Measurements from ENCODE around the gene SLC12A8. TPM values are rescaled to one million over a fixed set of nuclear protein-coding genes. Genes with fewer than 3 reads are reported as not detected.
A peak's percentile ranks its signal among the peaks of the same experiment; 100 is the strongest.

SLC12A8 gene
- total and polyA plus RNA-seq, 10 of the 15 experiments (the other 5 are each of a cell fraction or from before 2014, with no cell fraction given), result 2.5 to 71.6 (median 50.1) TPM

DNA sequence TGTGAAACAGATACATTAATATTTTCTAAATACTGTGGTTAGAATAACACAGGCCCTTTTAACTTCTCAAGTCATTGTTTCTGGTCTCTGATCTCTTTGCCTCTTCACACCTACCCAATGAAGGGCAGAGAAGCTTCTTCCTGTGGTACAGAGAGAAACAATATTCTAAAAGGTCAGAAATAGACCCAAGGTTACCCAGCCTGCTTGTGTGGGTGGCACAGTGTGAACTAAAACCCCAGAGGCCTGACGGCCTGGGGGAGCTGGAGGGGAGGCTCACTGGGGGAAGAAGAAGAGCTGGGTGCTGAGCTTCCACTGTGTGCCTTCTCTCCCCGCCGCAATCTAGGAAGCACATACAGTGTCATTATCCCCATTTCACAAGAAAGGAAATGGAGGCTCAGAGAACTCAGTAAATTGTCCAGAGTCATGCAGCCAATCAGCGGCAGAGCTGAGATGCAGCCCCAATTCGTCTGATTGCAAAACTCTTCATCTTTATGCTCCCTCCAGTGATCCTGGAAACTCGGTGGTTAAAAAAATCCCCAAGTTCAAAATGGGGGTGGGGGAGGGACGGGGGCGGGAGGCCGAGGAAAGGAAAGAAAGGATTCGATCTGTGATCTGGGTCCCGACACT is 92.7 kb downstream of the SLC12A8 start (continued):
- no peak for TF ChIP-seq PRDM15 (CRISPR knock-in tag; IDR thresholded peaks at IDR 0.05)
- TF ChIP-seq ASH2L (IDR thresholded peaks at IDR 0.05; ENCODE audit: borderline replicate concordance, low read depth), result no peak
- TF ChIP-seq NR2C2 (IDR thresholded peaks at IDR 0.05; ENCODE audit: borderline replicate concordance, control insufficient read depth, insufficient read length, low read depth), result no peak
- no peak for TF ChIP-seq EED (IDR thresholded peaks at IDR 0.05; ENCODE audit: low read depth)
- TF ChIP-seq PML (IDR thresholded peaks at IDR 0.05; ENCODE audit: low read length), result peak; percentile 49; the same call in 1 of the 2 replicates
- TF ChIP-seq SMAD1 (IDR thresholded peaks at IDR 0.05; ENCODE audit: low read depth, partially characterized antibody), result no peak
- TF ChIP-seq ZNF24 (IDR thresholded peaks at IDR 0.05), result no peak
- TF ChIP-seq EZH2 (IDR thresholded peaks at IDR 0.05; ENCODE audit: borderline replicate concordance, control insufficient read depth, low read depth, low read length), result no peak
- TF ChIP-seq EGR1 (IDR thresholded peaks at IDR 0.05; ENCODE audit: borderline replicate concordance in 1 of 2, low read depth in 2 of 2, low read length in 2 of 2), result peak in 1 of 2 experiments; percentile 75; a peak in 1 of 3 replicates
- peak; percentile 95 for TF ChIP-seq NR2F1 (conservative IDR thresholded peaks at IDR 0.05)
- TF ChIP-seq MEF2B (IDR thresholded peaks at IDR 0.05; ENCODE audit: partially characterized antibody, poor library complexity, severe bottlenecking), result peak; percentile 96
- no peak for TF ChIP-seq PKNOX1 (IDR thresholded peaks at IDR 0.05)
- TF ChIP-seq EP300 (IDR thresholded peaks at IDR 0.05; ENCODE audit: borderline replicate concordance in 1 of 2, control insufficient read depth in 1 of 2, low read depth in 2 of 2, low read length in 2 of 2), result peak; percentile 18 to 68; a peak in 1 of 4 replicates
- no peak for TF ChIP-seq SMARCA5 (IDR thresholded peaks at IDR 0.05)
- peak; percentile 78 for TF ChIP-seq GATAD2B (conservative IDR thresholded peaks at IDR 0.05; ENCODE audit: low read depth)
- TF ChIP-seq MXI1 (IDR thresholded peaks at IDR 0.05; ENCODE audit: low read depth, low read length), result no peak
- TF ChIP-seq HCFC1 (IDR thresholded peaks at IDR 0.05; ENCODE audit: low read length), result no peak
- TF ChIP-seq HDAC2 (IDR thresholded peaks at IDR 0.05), result no peak
- no peak; a peak in 3 of 4 replicates for TF ChIP-seq IKZF2 (IDR thresholded peaks at IDR 0.05)
- no peak for TF ChIP-seq USF1 (IDR thresholded peaks at IDR 0.05; ENCODE audit: borderline replicate concordance, extremely low read length, insufficient read depth, low read depth, low read length)
- TF ChIP-seq, protein P1, sequence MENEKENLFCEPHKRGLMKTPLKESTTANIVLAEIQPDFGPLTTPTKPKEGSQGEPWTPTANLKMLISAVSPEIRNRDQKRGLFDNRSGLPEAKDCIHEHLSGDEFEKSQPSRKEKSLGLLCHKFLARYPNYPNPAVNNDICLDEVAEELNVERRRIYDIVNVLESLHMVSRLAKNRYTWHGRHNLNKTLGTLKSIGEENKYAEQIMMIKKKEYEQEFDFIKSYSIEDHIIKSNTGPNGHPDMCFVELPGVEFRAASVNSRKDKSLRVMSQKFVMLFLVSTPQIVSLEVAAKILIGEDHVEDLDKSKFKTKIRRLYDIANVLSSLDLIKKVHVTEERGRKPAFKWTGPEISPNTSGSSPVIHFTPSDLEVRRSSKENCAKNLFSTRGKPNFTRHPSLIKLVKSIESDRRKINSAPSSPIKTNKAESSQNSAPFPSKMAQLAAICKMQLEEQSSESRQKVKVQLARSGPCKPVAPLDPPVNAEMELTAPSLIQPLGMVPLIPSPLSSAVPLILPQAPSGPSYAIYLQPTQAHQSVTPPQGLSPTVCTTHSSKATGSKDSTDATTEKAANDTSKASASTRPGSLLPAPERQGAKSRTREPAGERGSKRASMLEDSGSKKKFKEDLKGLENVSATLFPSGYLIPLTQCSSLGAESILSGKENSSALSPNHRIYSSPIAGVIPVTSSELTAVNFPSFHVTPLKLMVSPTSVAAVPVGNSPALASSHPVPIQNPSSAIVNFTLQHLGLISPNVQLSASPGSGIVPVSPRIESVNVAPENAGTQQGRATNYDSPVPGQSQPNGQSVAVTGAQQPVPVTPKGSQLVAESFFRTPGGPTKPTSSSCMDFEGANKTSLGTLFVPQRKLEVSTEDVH (IDR thresholded peaks at IDR 0.05; ENCODE audit: low read depth, partially characterized antibody), result no peak
